GM21367 (cell line): ENCODE results near the gene DYNLT2.
A peak's percentile ranks its signal among the peaks of the same experiment; 100 is the strongest.

Experiments
- ATAC-seq: cut with Tn5 transposase; IDR thresholded peaks from one replicate; pipeline ENCODE4 v1.9.1; 2021; ENCODE audit not compliant: unreplicated experiment

The DYNLT2 gene

GRCh38 chr6:169738976-169739529 lies 12.3 kb downstream of the DYNLT2 start:
- ATAC-seq = no peak

- ATAC-seq = no peak
These were observed 13.0 kb downstream of the DYNLT2 start for GRCh38 chr6:169738204-169738975.

- ATAC-seq = no peak
These were observed 21.4 kb downstream of the DYNLT2 start for GRCh38 chr6:169729961-169730360.

DNA sequence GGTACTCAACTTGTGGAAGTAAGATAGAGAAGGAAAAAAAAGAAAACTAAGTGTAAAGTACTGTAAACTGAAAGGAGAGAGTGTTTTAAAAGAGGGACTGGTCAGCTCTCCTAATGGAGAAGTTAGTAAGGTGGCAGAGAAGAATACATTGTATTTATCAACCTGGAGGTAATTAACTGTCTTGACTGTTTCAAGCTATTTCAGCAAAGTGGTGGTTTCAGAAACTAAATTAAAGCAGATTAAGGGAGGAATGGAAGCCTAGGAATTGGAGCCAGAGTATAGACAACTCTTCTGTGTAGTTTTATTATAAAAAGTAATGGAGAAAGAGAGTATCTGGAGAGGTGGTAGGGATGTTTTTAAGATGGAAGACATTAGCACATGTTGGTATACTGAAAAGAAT lies 24.4 kb downstream of the DYNLT2 start:
- no peak for ATAC-seq

DNA sequence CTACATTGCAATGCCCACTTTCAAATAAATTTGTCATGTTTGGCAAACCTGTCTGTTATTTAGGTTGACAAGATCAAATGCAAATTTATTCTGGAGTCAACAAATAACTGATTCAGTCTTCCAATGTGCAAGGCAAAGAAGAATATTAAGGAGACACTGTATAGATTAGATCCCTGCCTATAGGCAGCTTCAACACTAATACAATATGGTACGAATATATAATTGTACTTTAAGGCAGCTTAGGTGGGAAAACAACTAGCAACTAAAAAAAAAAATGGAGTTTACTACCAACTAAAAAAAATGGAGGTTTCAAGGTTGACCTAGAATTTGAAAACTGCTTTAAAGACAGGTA lies 25.3 kb downstream of the DYNLT2 start:
- no peak for ATAC-seq

- ATAC-seq = peak; percentile 4
These were observed 26.0 kb downstream of the DYNLT2 start for GRCh38 chr6:169725125-169726048.

GRCh38 chr6:169724494-169725124 lies 26.8 kb downstream of the DYNLT2 start, which contains the start of gene PHF10:
Gene PHF10 (minus strand): TSS chr6:169724500. CDS start chr6:169723931, 569 bp downstream.
- peak; percentile 37 for ATAC-seq

GRCh38 chr6:169723991-169724493 lies 27.3 kb downstream of the DYNLT2 start:
- peak; percentile 29 for ATAC-seq

GRCh38 chr6:169723200-169723909 lies 28.0 kb downstream of the DYNLT2 start:
- ATAC-seq = peak; percentile 34

- no peak for ATAC-seq
These were observed 28.8 kb downstream of the DYNLT2 start for GRCh38 chr6:169722362-169723199.

DNA sequence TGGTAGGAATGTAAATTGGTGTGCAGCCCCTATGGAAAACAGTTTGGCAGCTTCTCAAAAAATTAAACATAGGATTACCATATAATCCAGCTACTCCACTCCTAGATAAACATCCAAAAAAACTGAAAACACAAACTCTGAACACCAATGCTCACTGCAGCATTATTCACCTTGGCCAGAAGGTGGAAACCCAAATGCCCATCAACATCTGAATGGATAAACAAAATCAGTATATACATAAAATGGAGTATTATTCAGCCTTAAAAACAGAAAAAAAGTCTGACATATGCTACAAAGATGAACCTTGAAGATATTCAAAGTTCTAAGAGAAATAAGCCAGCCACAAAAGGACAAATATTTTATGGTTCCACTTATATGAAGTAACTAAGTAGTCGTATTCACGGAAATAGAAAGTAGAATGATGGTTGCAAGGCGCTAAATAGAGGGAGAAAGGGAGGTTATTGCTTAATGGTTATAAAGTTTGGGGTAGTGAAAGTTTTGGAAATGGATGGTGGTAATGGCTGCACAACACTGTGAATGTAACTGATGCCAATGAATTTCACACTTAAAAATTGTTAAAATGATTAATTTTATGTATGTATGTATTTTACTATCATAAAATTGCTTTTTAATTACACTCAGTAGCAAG lies 31.0 kb downstream of the DYNLT2 start:
- ATAC-seq = no peak

DNA sequence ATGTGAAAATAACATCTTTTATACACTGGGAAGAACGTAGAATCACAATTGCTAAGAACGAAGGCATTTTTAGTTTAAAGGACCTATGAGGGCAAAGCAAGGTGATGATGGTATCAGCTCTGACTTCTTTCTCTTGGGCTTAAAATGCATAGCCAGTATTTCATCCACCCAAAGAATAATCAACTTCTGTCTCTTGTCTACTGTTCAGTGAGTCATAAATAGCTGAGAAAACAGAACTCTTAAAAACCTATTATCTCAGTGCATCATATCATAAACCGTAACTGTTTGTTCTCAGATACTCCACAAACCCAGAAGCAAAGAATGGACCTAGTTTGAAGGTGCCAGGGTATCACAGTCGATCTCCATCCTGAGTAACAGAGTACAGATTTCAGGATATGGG lies 32.3 kb downstream of the DYNLT2 start:
- no peak for ATAC-seq

DNA sequence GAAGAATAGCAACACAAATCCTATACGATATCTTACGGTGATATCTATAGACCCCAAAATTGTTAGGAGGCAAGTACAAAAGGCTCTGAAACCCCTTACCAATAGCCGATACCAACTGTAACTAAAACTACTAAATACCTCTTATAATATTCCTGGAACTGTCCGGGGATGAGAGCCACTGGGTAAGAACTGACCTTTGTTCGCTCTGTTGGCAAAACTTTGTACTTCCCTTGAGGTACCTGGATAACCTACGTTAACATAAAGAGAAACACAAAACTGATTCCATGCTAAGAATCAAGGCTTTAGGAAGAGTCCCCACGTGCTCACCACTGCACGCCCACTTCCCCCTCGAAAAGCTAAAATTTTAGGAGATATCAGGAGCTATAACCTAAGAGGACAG lies 36.8 kb downstream of the DYNLT2 start:
- no peak for ATAC-seq

- no peak for ATAC-seq
These were observed 37.2 kb downstream of the DYNLT2 start for GRCh38 chr6:169714178-169714577.

GRCh38 chr6:169710009-169710408 lies 41.4 kb downstream of the DYNLT2 start:
- ATAC-seq = no peak

DNA sequence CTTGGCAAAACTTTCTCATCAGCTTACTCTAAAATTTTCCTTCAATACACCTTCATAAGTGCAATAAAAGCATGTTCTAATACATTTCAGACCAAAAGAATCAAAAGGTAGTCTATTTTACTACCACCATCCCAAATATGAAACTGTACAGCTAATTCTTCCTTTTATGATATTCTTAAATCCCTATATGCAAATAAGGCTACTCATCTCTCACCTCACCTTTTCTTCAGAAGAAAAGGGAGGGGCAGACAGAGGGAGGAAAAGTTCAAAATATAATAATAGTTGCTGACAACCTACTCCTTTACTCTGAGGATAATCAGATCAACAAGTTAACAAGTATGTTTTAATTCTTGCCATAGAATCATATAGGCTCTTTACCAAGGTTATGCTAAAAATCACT lies 42.1 kb downstream of the DYNLT2 start:
- no peak for ATAC-seq

- no peak for ATAC-seq
These were observed 43.6 kb downstream of the DYNLT2 start for GRCh38 chr6:169707772-169708171.

DNA sequence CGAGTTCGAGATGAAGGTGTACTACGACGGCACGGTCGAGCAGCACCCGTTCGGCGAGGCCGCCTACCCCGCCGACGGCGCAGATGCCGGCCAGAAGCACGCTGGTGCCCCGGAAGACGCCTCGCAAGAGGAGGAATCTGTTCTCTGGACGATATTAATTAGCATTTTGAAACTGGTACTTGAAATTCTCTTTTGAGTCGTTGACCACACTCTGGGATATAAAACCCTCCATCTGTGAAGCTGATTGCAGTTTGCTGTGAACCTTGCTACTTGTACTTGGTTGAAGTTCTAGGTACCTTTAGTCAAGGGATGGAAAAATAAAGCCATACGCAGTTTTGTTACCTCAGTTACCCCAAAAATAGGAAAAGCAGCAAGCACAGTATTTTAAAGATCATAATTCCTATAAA lies 48.5 kb downstream of the DYNLT2 start:
- no peak for ATAC-seq
